ENCODE data around the gene ACOX1.

Gene ACOX1

DNA sequence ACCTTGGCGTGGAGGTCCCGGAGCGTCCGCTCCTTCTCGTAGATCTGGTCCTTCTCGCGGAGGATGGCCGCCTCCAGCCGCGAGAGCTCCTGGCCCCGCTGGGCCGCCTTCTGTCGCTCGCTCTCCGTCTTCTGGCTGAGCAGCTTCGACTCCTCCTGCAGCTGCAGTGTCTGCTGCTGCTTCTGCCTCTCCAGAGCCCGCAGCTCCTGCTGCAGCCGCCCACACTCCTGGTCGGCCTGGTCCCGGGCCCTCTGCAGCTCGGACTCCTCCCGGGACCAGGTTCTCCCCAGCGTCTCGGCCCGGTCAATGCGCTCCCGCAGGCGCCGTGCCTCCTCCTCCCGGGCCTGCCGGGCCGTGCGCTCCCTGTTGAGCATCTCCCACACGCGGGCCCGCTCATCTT lies 29.2 kb upstream of the ACOX1 start:
- no peak for DNase-seq

DNA sequence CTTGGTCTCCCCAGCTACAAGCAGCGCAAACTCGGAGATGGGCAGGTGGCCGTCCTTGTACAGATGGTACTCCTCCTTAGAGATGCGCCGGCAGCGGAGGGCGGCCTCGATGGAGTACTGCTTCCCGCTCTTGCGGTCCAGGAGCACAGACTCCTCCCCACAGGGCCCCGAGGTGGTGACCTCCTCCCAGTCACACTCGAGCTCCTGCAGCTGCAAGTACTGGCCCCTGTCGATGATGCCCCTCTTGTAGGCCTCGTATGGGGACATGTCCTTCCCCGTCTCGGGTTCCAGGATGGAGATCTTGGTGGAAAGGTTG lies 28.8 kb upstream of the ACOX1 start:
- no peak for DNase-seq

DNA sequence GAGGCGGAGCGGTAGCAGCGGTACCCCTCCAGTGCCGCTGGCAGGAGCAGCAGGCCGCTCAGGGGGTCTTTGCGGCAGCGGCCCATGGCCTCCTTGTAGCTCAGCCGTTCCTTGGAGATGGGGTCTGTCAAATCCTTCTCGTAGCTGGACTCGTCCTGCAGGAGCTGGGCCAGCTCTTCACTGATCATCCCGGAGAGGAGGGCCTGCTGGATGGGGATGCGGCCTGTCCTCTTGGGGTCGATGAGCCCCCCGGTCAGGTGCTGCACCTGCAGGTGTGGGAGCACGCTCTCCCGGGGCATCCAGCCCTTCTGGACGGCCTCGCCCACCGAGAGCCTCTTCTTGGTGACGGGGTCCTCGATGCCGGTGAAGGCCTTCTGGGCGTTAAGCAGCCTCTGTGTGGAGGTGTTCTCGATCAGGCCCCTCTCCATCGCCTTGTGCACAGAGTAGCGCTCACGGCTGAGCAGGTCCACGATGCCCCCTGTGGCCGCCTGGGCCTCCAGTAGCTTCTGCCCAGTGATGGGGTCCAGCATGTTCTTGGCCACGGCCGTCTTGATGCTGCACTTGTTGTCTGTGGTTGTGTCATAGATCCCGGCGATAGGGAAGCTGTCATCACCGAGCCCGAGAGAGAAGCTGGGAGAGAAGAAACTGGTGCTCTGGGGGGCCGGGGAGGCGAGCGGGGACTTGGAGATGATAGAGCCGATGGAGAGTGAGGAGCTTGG lies 28.3 kb upstream of the ACOX1 start:
- no peak for DNase-seq

DNA sequence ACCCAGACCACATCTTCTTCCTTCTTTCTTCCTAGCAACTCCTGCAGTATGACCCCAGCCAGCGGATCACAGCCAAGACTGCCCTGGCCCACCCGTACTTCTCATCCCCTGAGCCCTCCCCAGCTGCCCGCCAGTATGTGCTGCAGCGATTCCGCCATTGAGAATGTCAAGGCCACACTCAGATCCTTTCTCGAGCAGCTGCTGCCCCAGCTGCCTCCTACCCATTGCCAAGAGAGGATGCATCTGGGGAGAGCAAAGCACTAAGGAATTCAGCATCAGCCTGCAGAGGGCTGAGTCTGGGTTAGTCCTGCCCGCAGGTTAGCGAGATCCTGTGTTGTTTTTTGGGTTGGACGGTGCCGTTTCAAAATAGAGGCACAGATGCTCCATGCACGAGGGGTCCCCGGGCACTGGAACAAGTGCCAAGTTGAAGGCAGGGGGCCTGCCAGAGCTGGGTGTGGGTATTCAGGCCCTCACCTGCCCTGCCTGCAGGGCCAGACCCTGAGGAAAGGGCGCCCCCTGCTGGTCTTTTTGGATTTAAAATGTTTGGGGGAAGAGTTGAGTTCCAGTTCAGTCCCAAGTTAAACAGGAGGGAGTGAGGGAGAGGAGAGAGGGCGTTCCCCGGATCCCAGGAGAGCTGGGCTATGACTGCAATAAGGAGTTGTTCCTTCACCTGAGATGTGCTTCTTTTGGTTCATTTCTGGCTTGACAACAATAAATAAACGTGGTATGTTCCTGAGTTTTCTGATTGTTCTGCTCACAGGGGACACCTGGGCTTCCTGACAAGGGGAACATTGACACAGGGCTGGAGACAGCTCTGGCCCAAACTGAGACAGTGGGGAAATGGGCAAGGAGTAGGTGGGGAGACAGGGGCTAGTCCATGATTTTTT lies 26.5 kb upstream of the ACOX1 start:
- DNase-seq, result peak; percentile 91

DNA sequence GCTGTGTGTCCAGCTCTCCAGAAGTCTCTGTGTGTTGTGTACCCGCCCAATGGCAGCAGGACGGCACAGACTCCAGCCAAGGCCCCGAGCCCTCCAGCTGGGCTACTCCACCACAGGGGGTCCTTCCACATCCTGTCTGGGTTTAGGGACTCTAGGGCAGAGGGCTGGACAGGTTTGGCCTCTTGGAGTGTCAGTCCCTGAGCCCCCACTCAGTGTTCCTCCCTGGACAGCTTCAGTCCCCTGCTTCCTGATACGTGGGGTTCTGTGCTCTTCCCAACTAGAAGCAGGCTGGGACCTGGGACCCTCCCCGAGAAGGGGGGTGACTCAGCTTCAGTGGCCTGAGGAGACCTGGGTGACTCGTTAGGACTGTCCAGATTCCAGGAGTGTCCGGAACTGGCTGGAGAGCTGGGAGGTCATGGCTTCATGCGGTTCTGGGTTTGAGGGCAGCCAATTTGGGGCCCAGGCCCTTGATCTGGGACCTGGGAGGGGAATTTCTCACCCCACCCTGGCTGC lies 25.8 kb upstream of the ACOX1 start:
- no peak for DNase-seq

DNA sequence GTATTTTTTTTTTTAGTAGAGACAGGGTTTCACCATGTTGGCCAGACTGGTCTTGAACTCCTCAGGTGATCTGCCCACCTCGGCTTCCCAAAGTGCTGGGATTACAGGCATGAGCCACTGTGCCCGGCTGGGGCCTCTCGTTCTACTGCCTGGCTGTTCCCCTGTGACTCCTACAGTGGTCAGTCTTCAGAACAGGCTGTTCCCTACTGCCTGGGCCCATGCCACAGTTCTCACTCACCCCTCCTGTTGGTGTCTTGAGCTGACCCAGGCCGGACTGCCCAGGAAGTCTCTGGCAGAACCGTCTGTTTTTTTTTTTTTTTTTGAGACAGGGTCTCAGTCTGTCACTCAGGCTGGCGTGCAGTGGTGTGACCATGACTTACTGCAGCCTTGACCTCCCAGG lies 24.9 kb upstream of the ACOX1 start:
- no peak for DNase-seq

DNA sequence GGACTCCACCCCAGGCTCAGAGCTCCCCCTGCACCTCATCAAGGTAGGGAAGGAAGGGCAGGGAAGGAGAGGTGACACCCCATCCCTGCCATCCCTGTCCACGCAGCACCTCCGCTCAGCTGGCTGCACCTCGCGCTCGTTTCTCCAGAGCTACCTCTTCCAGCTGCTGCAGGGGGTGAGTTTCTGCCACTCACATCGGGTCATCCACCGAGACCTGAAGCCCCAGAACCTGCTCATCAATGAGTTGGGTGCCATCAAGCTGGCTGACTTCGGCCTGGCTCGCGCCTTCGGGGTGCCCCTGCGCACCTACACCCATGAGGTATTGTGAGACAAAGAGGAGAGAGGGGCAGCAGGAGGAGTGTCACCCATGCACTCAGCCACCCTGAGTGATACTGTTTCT lies 23.1 kb upstream of the ACOX1 start:
- no peak for DNase-seq

DNA sequence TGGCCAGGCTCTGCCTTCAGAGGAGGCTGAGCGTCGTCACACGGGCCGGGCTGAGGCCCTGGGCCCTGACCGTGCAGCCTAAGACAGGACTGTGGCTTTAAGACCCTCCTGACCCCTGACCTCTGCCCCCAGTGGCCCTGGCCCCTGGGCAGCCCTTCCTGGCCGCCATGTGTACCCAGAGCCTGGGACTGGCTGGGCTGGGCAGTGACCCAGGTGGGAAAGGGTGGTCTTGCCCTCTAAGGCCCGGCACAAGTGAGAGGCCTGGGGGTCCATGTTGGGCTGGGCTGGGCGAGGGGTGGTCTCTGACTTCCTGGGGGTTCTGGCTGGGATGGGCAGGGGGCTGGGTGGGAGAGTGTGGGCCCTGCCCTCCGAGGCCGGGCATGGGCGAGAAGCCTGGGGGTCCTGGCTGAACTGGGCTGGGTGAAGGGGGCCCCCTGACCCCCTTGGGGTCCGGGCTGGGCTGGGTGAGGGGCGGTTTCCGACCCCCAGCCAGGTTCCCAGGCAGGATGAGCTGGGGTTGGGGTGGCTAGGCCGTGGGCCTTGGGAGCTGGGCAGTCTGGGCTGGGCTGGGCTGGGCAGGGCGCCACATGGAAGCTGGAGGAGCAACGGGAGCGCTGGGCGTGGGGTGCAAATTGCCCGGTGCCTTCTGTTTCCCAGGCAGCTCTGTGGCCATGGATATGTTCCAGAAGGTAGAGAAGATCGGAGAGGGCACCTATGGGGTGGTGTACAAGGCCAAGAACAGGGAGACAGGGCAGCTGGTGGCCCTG lies 22.0 kb upstream of the ACOX1 start, which contains the start of gene CDK3:
TSS of gene CDK3 (plus strand) at position 101 of the 767 bp plus-strand sequence. CDS start at position 672, 571 bp downstream.
- DNase-seq, result no peak

DNA sequence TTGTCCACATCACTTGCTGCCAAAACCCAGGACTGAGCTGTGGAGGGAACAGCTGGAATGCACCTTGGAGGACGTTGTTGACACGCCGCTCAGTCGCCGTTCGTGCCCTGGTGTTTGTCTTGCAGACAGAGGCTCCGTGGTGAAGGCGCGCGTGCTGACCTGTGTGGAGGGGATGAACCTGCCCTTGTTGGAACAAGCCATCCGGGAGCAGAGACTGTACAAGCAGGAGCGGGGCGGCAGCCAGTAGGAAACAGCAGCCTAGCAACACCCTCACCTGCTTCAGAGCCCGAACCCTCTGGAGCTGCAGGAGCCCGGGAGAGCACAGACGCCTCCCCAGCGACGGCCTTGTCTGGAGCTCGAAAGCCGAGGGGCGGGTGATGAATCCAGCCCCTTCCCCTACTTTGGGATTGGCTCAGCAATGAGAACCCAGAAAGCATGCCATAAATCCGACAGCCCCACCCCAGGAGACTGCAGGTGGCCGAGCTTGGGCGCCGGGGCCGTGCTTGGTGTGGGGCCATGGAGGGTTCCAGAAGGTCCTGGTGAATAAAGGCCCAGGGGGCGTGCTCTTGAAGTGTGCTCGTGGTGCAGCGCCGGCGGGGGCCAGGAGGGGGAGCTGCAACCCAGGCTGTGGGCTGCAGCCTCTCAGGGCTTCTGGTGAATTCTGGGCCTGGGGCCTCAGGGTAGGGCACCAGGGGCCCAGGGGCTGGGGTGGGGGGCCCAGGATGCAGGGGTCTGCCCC lies 21.2 kb upstream of the ACOX1 start:
- DNase-seq, result no peak

DNA sequence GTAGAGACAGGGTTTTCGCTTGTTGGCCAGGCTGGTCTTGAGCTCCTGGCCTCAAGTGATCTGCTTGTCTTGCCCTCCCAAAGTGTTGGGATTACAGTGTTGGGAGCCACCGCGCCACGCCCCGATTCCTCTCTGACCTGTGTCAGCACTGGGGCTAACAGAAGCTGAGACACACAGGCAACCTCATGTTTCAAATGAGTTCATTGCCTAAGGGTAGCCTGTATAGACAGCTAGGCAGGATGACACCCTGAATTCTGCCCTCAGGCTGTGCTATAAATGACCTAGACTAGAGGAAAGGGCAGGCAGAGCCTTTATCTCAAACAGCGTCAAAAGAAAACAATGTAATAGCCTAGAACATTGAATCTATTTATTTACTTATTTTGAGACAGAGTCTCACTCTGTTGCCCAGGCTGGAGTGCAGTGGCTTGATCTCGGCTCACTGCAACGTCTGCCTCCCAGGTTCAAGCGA lies 19.4 kb upstream of the ACOX1 start:
- DNase-seq, result no peak

DNA sequence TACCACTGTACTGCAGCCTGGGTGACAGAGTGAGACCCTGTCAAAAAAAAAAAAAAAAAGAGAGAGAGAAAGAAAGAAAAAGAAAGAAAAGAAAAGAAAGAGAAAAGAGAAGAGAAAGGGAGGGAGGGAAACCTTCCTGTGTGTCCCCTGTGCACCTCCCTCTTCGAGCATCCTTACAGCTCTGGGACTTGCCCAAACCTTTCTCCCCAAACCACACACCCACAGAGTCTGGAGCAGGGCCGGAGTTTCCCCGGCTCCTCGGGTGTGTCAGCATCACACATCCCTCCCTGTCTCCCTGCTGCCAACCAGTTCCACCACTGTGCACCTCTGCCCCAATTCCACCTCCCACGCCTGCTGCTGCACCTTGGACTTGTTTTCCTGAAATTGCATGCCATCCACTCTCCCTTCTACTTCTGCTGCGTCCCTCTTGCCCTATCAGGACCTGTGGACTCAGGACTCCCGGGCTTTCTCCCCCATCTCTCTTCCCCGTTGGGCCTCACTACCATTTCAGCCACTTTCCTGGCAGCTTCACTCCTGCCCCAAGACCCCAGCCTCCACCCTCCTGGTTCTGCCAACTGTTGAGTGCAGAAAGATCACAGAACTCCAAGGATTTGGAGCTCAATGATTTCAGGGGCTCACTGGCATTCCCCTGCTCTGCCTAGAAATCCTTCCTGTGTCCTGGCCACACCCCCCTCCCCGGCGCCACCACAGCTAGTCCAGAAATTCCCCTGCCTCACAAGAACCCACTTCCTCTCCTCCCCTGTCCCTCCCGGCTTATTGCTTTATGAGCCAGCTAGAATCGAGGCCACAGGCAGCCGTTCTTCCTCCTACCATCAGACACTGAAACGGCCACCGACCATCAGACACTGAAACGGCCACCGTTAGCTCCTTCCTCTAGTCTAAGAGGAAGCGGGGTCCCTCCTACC lies 18.0 kb upstream of the ACOX1 start:
- peak; percentile 51 for DNase-seq

DNA sequence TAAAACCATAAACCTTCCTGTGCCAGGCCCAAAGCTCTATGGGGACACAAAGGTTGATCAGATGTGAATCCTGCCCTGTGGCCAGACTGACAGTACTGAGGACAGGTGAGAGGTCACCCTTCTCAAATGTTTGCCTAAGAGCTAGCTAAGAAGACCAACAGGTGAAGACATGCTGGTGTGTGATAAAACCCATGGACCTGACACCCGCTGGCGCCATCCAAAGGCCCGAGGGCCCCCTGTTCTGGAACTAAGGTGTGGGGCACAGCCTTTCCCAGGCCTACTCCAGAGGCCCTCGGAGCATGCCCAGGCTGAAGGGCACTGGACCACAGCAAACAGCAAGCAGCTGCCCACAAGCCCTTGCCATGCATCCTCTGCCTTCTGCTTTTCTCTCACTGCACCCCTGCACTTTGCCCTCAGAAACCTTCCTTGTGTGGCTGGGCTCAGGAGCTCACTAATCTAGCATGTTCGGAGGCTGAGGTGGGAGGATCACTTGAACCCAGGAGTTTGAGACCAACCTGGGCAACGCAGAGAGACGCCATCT lies 16.5 kb upstream of the ACOX1 start:
- no peak for DNase-seq

DNA sequence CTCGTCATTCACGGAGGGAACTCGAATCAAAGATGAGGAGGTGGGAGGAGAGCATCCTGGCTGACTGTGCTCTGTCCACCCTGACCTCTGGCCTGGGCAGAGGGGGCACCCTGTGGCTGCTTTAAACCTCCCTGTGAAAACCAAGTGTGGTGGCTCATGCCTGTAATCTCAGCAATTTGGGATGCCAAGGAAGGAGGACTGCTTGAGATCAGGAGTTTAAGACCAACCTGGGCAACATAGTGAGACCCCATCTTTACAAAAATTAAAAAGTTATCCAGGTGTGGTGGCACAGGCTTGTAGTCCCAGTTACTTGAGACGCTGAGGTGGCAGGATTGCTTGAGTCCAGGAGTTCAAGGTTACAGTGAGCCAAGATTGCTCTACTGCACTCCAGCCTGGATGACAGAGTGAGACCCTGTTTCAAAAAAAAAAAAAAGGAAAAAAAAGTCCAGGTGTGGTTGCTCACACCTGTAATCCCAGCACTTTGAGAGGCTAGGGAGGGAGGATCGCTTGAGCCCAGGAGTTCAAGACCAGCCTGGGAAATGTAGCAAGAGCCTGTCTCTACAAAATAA lies 15.9 kb upstream of the ACOX1 start:
- no peak for DNase-seq

DNA sequence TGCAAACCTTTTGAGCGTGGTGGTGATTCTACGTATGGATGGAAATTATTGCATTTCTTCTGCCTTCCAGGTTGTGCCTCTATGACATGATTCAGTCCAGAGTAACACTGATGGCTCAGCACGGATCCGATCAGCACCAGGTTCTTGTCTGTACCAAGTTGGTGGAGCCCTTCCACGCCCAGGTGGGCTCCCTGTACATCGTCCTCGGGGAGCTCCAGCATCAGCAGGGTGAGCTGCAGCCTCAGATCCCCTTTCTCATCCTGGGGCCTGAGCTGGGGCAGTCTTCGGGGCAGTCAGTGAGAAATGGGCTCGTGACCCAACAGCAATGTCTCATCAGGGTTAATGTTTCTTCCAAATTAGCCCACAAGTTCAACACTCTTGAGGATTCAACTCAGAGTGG lies 12.4 kb upstream of the ACOX1 start:
- no peak for DNase-seq

DNA sequence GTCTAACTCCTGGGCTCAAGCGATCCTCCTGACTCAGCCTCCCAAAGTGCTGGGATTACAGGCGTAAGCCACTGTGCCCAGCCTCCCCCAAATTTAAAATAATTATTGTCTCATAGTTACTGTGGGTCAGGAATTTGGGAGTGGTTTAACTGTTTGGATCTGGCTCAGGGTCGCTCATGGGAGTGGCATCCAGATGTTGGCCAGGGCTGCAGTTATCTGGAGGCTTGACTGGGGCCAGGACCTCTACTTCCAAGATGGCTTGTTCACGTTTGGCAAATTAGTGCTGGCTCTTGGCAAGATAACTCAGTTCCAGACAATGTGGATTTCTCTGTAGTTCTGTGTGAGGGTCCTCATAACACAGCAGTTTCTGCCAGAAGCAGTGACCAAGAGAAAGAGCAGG lies 8.1 kb upstream of the ACOX1 start:
- DNase-seq, result no peak

DNA sequence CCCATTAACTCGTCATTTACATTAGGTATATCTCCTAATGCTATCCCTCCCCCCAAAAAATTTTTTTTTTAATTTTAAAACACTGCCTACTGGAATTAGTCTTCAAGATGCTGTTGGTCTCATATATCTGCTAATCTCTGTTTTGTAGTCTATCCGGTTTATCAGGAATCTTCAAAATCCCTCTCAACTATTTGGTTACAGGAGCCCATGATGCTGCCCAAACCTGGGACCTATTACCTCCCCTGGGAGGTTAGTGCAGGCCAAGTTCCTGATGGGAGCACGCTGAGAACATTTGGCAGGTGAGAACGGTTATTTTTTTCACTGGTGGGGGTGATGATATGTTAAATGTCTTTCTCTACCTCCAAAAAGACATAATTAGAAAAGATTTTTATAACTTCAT lies 7.0 kb upstream of the ACOX1 start:
- no peak for DNase-seq

DNA sequence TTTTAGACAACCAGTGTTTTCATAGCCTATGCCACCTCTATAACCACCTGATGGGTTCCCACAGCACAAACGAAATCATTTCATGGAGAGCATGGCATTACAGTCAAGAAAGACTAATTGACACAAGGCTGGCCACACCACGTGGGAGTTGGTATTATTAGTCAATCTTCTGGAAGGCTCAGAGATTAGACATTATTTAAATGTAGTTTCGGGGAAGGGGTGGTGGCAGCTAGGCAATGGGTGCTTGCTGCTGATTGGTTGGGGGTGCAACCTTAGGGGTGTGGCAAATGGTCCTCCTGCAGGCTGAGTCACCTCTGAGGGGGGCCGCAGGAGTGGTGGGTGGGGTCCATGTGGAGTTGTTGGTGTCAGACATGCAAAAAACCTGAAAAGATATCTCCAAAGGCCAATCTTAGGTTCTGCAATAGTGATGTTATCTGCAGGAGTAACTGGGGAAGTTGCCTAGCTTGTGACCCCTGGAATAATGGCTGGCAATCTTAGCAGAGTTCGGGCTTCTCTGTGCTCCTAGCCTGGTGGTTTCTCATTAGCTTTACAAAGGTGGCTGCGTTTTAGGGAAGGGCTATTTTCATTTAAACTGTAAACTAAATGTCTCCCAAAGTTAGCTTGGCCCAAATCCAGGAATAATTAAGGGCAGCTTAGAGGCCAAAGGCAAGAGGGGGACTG lies 4.7 kb upstream of the ACOX1 start:
- no peak for DNase-seq

DNA sequence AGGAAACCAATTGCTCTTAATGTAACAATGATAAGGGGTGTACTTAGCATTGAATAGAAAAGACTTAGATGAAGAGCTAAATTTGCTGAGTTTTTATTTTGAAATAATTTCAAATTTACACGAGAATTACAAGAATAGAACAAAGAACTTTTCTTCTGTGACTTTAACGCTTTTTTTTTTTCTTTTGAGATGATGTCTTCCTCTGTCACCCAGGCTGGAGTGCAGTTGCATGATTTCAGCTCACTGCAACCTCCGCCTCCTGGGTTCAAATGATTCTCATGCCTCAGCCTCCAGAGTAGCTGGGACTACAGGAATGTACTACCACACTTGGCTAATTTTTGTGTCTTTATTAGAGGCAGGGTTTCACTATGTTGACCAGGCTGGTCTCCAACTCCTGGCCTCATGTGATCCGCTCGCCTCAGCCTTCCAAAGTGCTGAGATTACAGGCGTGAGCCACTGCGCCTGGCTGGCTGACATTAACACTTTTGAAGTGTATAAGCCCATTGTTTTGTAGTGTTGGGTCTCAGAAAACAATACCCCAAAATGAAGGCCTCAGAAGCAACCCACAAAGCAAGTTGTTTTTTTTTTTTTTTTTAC lies 2.2 kb upstream of the ACOX1 start:
- no peak for DNase-seq

DNA sequence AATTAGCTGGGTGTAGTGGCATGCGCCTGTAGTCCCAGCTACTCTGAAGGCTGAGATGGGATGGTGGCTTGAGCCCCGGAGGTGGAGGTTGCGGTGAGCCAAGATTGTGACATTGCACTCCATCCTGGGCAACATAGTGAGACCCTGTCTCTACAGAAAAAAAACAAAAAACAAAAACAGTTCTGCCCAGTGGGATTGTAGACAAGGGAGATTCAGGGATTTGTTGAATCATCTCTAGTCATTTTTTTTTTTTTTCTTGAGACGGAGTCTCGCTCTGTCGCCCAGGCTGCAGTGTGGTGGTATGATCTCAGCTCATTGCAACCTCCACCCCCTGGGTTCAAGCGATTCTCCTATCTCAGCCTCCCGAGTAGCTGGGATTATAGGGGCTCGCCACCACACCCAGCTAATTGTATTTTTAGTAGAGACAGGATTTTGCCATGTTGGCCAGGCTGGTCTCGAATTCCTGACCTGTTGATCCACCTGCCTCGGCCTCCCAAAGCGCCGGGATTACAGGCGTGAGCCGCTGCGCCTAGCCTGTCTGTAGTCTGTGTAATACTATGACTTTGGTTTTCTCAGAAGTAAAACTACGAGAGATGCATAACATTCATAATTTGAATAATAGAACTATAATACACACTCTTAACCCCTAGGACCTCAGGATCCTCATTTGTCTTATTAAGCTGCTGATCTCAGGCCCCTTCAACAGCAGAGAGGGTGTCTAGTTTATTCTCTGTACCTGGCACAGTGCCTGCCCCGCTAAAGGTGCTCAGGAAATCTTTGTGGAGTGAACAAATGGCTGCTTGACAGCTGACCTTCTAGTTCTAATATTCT lies 1.4 kb upstream of the ACOX1 start:
- DNase-seq, result no peak

All from right hindlimb (tissue), 1 donor.